Renal cortical epithelial cell (primary cell): Measurements from ENCODE around the gene LAP3. TPM values are rescaled to one million over a fixed set of nuclear protein-coding genes. Genes with fewer than 3 reads are reported as not detected.
"Not testable (repeated sequence)": the region's sequence is repeated elsewhere in the genome, so short reads cannot be mapped to it uniquely, and the experiment has no call there.

ENCODE experiments used
- DNase-seq: peaks from one replicate; pipeline ENCODE4 v3.0.0-alpha.2; 2011; ENCODE audit warnings: low read depth
- total RNA-seq: library from RNA; depleted of rRNA; stranded (reverse); fragments of >200 nt; gene quantifications from 2 replicates; pipeline ENCODE4 v1.2.3, GENCODE V29; 2014

The LAP3 gene
- total RNA-seq, 1 donor from 2014 or later = 100 TPM

GRCh38 chr4:17561195-17561909, 15.6 kb upstream of the LAP3 start:
- DNase-seq = peak; percentile 3

GRCh38 chr4:17562157-17562556, 14.8 kb upstream of the LAP3 start:
- no peak for DNase-seq

GRCh38 chr4:17565846-17566245, 11.2 kb upstream of the LAP3 start:
- no peak for DNase-seq

GRCh38 chr4:17567271-17567670, 9.7 kb upstream of the LAP3 start:
- no peak for DNase-seq

GRCh38 chr4:17574206-17574605, 2.8 kb upstream of the LAP3 start:
- DNase-seq = no peak

GRCh38 chr4:17575177-17575576, 1.8 kb upstream of the LAP3 start:
- not testable (repeated sequence) for DNase-seq

- peak; percentile 11 for DNase-seq
Observed at GRCh38 chr4:17577665-17578481, 875 bp downstream of the LAP3 start.

- no peak for DNase-seq
Observed at GRCh38 chr4:17578482-17578891, 1.5 kb downstream of the LAP3 start.

- no peak for DNase-seq
Observed at GRCh38 chr4:17580969-17581368, 4.0 kb downstream of the LAP3 start.

- no peak for DNase-seq
Observed at GRCh38 chr4:17583276-17583675, 6.3 kb downstream of the LAP3 start.

- DNase-seq = no peak
Observed at GRCh38 chr4:17583941-17584340, 6.9 kb downstream of the LAP3 start.

GRCh38 chr4:17584521-17585213, 7.7 kb downstream of the LAP3 start:
- no peak for DNase-seq

- no peak for DNase-seq
Observed at GRCh38 chr4:17587094-17587822, 10.3 kb downstream of the LAP3 start.

GRCh38 chr4:17589355-17589754, 12.4 kb downstream of the LAP3 start:
- no peak for DNase-seq

- DNase-seq = no peak
Observed at GRCh38 chr4:17595471-17596005, 18.5 kb downstream of the LAP3 start.

GRCh38 chr4:17597517-17597916, 20.5 kb downstream of the LAP3 start:
- DNase-seq = peak; percentile 18

GRCh38 chr4:17599826-17600225, 22.8 kb downstream of the LAP3 start:
- no peak for DNase-seq

- DNase-seq = no peak
Observed at GRCh38 chr4:17605236-17605635, 28.2 kb downstream of the LAP3 start.

- DNase-seq = peak; percentile 82
Observed at GRCh38 chr4:17613761-17614415, 36.9 kb downstream of the LAP3 start.

- peak; percentile 89 for DNase-seq
Observed at GRCh38 chr4:17614416-17615299, 37.7 kb downstream of the LAP3 start, which contains the start of gene MED28. Gene MED28, plus strand, starts transcription at chr4:17614641. Its CDS starts 14 bp downstream, at chr4:17614655.
